GM12891 (cell line): ENCODE measurements around the gene EPHB4.

Source experiments
- PAX5 ChIP-seq: IDR thresholded peaks from 2 replicates; pipeline ENCODE4 v1.6.1; 2011; ENCODE audit warnings: low read length, moderate library complexity, mild to moderate bottlenecking; ENCODE audit not compliant: insufficient read depth, severe bottlenecking
- POLR2A ChIP-seq: IDR thresholded peaks from 2 replicates; pipeline ENCODE4 v1.6.1; 2011; ENCODE audit warnings: low read depth, low read length, control low read depth
- POLR2AphosphoS5 ChIP-seq: IDR thresholded peaks from 2 replicates; pipeline ENCODE4 v1.6.1; 2011; ENCODE audit warnings: low read depth, low read length, control low read depth
- POU2F2 ChIP-seq: IDR thresholded peaks from 2 replicates; pipeline ENCODE4 v1.6.1; 2011; ENCODE audit warnings: low read depth, mild to moderate bottlenecking, control low read depth, low read length, moderate library complexity
- SPI1 ChIP-seq: IDR thresholded peaks from 2 replicates; pipeline ENCODE4 v1.6.1; 2011; ENCODE audit warnings: low read depth, low read length, control low read depth
- TAF1 ChIP-seq: IDR thresholded peaks from 2 replicates; pipeline ENCODE4 v1.6.1; 2011; ENCODE audit warnings: low read depth, low read length, control low read depth

DNA sequence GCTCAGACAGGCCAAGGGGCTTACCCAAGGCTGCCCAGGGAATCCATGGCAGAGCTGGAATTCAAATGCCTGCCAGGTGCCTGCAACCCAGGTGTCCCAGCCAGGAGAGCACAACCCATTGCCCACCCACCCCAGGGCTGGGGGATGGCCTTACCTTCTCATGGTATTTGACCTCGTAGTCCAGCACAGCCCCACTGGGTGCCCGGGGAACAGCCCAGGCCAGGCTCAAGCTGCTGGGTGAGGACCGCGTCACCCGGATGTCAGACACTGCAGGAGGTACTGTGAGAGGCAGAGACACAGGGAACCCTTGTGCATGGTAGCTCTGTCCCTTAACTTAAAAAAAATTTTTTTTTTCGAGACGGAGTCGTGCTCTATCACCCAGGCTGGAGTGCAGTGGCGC is 9.0 kb downstream of the EPHB4 start:
- TF ChIP-seq POLR2A: no peak
- no peak for TF ChIP-seq POLR2AphosphoS5
- no peak for TF ChIP-seq TAF1
- no peak for TF ChIP-seq SPI1
- TF ChIP-seq POU2F2: no peak
- no peak for TF ChIP-seq PAX5
